GM12892 (cell line): ENCODE data around the gene TRIM29.

Experiments used
- POLR2A ChIP-seq: IDR thresholded peaks from 2 replicates; pipeline ENCODE4 v1.6.1; 2011; ENCODE audit warnings: low read depth, low read length, control low read depth
- POLR2AphosphoS5 ChIP-seq: IDR thresholded peaks from 2 replicates; pipeline ENCODE4 v1.6.1; 2011; ENCODE audit warnings: low read depth, low read length, control low read depth

- TF ChIP-seq POLR2AphosphoS5 (no peak), POLR2A (no peak)
Measured at GRCh38 chr11:120182790-120183491, 45.0 kb upstream of the TRIM29 start.
